NCI-H69 (cell line): ENCODE results near the gene REN.
A peak's percentile ranks its signal among the peaks of the same experiment; 100 is the strongest.

Experiments
- DNase-seq: peaks from one replicate; lab custom pipeline; 2025; lab: John Stamatoyannopoulos, UW

The REN gene

GRCh38 chr1:204166219-204166618 lies at the start of gene REN:
Gene REN, minus strand, starts transcription at chr1:204166337. Its CDS starts 44 bp downstream, at chr1:204166293.
- no peak for DNase-seq

- peak; percentile 65 for DNase-seq
Observed at GRCh38 chr1:204213668-204214662, 47.8 kb upstream of the REN start, which contains the start of gene GOLT1A. Gene GOLT1A, minus strand, starts transcription at chr1:204213988. Its CDS starts 82 bp downstream, at chr1:204213906.

GRCh38 chr1:204212715-204213114 lies 46.6 kb upstream of the REN start:
- no peak for DNase-seq

- DNase-seq: no peak
Observed at GRCh38 chr1:204211046-204211445, 44.9 kb upstream of the REN start.

GRCh38 chr1:204207136-204207616 lies 41.0 kb upstream of the REN start:
- DNase-seq: peak; percentile 63

GRCh38 chr1:204206121-204206520 lies 40.0 kb upstream of the REN start:
- no peak for DNase-seq

GRCh38 chr1:204205486-204205885 lies 39.3 kb upstream of the REN start:
- no peak for DNase-seq

- DNase-seq: no peak
Observed at GRCh38 chr1:204204944-204205343, 38.8 kb upstream of the REN start.

- no peak for DNase-seq
Observed at GRCh38 chr1:204203206-204203767, 37.1 kb upstream of the REN start.

- no peak for DNase-seq
Observed at GRCh38 chr1:204202481-204202880, 36.3 kb upstream of the REN start.

- no peak for DNase-seq
Observed at GRCh38 chr1:204201348-204202040, 35.4 kb upstream of the REN start.

- no peak for DNase-seq
Observed at GRCh38 chr1:204199579-204199978, 33.4 kb upstream of the REN start.

GRCh38 chr1:204198348-204199340 lies 32.5 kb upstream of the REN start:
- no peak for DNase-seq

GRCh38 chr1:204197068-204197467 lies 30.9 kb upstream of the REN start:
- no peak for DNase-seq

- no peak for DNase-seq
Observed at GRCh38 chr1:204196068-204196795, 30.1 kb upstream of the REN start, which contains the start of gene KISS1. Gene KISS1, minus strand, starts transcription at chr1:204196491. Its CDS starts 3,615 bp downstream, at chr1:204192876.

- DNase-seq: no peak
Observed at GRCh38 chr1:204194771-204195170, 28.6 kb upstream of the REN start.

GRCh38 chr1:204194080-204194479 lies 27.9 kb upstream of the REN start:
- no peak for DNase-seq

GRCh38 chr1:204192589-204193352 lies 26.6 kb upstream of the REN start:
- no peak for DNase-seq

- DNase-seq: no peak
Observed at GRCh38 chr1:204192046-204192445, 25.9 kb upstream of the REN start.

GRCh38 chr1:204191456-204191855 lies 25.3 kb upstream of the REN start:
- no peak for DNase-seq
